NB4 (cell line): ENCODE results near the gene SLCO2A1.

ENCODE experiments used
- DNase-seq: peaks from one replicate; pipeline ENCODE4 v3.0.0; 2010; ENCODE audit warnings: low read depth
- H3K4me3 ChIP-seq: one replicate; pipeline ENCODE4 v1.5.1; 2011; ENCODE audit warnings: mild to moderate bottlenecking, low read depth, low read length, moderate library complexity
- MYC ChIP-seq: IDR thresholded peaks from 2 replicates; pipeline ENCODE4 v1.6.1; 2011; ENCODE audit warnings: low read depth, low read length
- POLR2A ChIP-seq: IDR thresholded peaks from 2 replicates; pipeline ENCODE4 v1.6.1; 2011; ENCODE audit warnings: mild to moderate bottlenecking; ENCODE audit not compliant: insufficient read length; ENCODE audit errors: extremely low read depth
- TF ChIP-seq, protein P1 (sequence below): IDR thresholded peaks from one replicate; pipeline ENCODE4 v1.5.1; 2012; ENCODE audit warnings: low read depth, low read length
- TF ChIP-seq, protein P2 (sequence below): IDR thresholded peaks from 2 replicates; pipeline ENCODE4 v1.6.1; 2011; ENCODE audit warnings: low read depth, low read length

SLCO2A1 gene

DNA sequence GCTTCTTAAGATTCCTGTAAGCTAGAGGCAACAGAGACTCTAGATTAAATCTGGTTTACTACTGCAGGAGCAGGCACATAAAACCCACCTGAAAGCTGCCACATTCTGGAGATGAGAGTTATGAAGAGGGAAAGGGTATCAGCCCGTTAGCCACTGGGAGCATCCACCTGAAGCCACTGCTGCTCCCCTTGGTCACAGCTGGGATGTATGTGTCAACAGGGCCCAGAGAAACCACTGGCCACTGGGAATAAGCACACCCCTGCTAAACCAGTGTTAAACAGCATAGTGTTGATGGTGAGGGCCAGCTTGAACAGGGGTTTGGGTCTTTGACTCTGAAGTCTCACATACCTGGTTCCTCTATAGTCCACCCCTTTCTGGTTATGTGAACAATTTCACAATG lies 10.9 kb downstream of the SLCO2A1 start:
- H3K4me3 ChIP-seq: no peak overlapping the region
- TF ChIP-seq, protein P1, sequence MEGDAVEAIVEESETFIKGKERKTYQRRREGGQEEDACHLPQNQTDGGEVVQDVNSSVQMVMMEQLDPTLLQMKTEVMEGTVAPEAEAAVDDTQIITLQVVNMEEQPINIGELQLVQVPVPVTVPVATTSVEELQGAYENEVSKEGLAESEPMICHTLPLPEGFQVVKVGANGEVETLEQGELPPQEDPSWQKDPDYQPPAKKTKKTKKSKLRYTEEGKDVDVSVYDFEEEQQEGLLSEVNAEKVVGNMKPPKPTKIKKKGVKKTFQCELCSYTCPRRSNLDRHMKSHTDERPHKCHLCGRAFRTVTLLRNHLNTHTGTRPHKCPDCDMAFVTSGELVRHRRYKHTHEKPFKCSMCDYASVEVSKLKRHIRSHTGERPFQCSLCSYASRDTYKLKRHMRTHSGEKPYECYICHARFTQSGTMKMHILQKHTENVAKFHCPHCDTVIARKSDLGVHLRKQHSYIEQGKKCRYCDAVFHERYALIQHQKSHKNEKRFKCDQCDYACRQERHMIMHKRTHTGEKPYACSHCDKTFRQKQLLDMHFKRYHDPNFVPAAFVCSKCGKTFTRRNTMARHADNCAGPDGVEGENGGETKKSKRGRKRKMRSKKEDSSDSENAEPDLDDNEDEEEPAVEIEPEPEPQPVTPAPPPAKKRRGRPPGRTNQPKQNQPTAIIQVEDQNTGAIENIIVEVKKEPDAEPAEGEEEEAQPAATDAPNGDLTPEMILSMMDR: no peak
- no peak for TF ChIP-seq MYC
- TF ChIP-seq, protein P2, sequence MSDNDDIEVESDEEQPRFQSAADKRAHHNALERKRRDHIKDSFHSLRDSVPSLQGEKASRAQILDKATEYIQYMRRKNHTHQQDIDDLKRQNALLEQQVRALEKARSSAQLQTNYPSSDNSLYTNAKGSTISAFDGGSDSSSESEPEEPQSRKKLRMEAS: no peak
- no peak for TF ChIP-seq POLR2A
- no peak for DNase-seq

DNA sequence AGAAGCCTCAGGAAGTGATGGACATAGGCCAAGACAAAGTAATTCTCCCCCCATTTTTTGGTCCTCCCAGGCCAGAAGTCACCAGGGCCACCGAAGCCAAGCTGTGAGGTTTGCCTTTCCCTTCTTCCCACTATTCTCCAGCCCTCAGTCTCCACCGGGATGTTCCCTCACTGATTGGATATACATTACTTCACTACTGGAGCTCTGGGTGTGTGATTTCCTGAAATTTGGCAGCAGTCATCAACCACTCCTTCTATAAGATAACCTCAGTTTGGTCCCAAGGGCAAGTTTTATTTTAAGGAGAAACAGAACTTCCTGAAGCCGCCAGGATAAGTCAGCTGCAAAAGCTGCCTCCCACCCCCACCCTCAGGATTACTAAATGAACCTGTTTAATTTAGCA lies 11.3 kb downstream of the SLCO2A1 start:
- TF ChIP-seq, protein P1: no peak
- TF ChIP-seq MYC: no peak
- no peak for TF ChIP-seq POLR2A
- TF ChIP-seq, protein P2: no peak
- no peak for DNase-seq
- no peak overlapping the region for H3K4me3 ChIP-seq

DNA sequence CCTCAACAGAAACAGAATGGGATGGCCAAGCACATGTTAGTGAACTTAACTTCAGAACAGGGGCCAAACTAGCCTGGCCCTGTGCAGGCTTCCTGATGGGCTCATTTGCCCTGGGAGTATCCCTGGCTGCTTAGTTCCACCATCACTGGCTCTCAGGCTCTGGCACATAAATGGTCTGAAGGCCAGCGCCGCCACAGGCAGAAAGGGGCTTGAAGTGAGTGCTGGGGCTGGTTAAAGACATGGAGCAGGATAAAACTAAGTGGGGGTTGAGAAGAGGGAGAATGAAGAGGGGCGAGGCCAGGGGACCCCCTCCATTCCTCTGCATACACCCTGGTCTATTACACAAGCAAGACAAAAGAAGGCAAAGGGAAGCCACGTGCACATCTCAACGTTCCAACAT lies 12.2 kb downstream of the SLCO2A1 start:
- TF ChIP-seq POLR2A (no peak), MYC (no peak)
- TF ChIP-seq, protein P1: no peak
- TF ChIP-seq, protein P2: no peak
- no peak for DNase-seq
- H3K4me3 ChIP-seq: no peak overlapping the region

DNA sequence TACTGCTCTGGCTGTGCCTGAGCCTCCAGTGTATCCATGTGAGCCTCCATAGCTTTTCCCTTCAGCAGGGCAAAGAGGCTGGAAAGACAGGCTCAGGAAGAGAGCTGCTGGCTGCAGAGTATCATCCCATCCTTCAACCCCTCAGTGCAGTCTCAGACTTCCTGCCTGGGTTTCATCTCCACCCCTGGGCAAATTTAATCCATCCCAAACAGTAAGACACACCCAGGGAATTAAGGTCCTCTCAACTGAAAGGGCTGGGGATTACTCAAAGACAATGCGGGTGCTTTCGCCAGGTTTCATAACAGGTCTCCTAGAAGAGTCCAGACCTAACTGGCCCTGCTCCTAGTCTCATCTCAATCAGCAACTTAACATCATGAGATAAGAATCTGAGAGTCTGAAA lies 15.5 kb downstream of the SLCO2A1 start:
- no peak overlapping the region for H3K4me3 ChIP-seq
- no peak for DNase-seq
- TF ChIP-seq POLR2A (no peak), MYC (no peak)
- TF ChIP-seq, protein P1: no peak
- TF ChIP-seq, protein P2: no peak

DNA sequence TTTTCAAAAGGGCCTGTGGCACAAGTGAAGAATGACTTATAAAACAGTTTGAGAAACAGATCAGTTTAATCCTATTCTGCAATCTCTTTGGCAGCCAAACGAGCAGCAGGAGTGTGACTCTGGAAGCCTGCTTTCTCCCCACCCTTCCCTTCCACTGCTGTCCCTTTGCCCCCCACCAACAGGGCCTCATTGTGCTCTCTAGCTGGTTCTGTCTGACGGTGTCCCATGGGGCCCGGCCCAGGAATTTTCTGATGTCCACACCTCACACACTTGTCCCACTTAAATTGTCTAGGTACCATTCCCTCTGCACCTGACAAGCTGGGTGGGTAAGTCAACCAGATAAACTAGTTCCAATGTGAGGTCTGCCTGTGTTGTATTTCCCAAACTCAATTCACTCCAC lies 16.4 kb downstream of the SLCO2A1 start:
- no peak overlapping the region for H3K4me3 ChIP-seq
- no peak for DNase-seq
- TF ChIP-seq MYC: no peak
- TF ChIP-seq, protein P2: no peak
- TF ChIP-seq, protein P1: no peak
- TF ChIP-seq POLR2A: no peak
